ENCODE results near the gene C6orf136. TPM values are rescaled to one million over a fixed set of nuclear protein-coding genes. Genes with fewer than 3 reads are reported as not detected.
"Not testable (repeated sequence)": the region's sequence is repeated elsewhere in the genome, so short reads cannot be mapped to it uniquely, and the experiment has no call there.

Gene C6orf136
- total RNA-seq, 1 donor from 2014 or later, result 4.6 TPM

DNA sequence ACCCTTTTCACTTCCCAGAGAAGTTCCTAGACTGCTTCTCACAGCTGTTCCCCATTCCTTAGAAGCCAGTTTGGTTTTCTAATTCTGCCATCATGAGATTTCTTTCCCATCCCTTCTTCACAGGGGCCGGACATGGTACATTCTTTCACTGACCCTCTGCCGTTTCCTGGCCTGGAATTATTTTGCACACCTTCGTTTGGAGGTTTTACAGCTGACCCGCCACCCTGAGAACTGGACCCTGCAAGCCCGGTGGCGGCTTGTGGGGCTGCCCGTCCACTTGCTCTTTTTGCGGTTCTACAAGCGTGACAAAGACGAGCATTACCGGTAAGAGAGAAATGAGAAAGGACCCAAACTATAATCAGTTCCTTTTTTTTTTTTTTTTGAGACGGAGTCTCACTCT, 4.2 kb downstream of the C6orf136 start:
- no peak for DNase-seq (ENCODE audit: low read depth)
- no peak for TF ChIP-seq CTCF (conservative IDR thresholded peaks at IDR 0.05; ENCODE audit: low read depth, low read length)

DNA sequence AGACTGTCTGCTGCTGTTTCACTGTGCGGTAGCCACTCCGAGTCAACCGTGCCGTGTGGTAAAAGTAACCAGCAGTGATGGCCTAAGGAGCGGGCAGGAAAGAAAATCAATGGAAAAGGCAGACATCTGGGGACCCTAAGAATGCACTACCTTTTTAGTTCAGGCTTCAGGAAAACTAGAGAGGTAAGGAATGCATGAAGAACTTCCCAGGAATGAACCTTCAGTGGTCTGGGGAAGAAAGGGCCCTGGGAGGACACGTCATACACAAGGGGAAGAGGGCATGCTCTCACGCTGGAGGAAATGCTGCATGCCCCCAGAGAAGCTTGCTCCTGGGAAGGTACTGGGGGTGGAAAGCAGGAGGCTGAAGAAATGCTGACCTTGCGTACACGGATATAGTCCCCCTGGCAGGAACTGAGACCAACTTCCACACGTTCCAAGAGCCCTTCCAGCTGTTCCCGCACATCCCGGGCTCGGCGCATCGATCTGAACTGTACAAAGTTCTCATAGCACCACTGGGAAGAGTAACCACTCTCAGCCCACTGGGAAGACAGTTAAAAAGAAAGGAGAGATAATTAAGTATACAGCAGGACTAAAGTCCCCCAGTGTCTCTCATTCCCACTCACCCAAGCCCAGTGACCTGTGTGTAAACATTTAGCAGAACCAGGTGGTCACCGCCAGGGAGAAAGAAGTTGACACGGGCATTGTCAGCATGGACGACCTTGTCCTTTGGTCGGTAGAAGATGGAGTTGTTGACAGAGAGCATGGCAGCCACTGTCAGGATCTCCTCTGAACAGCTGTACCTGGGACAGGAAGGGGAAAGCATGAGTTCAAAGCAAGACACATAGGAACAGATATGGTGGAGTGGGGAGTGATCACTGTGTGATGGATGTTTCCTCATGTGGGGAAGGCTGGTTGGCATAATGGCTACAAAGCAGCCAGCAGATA, 8.1 kb downstream of the C6orf136 start:
- DNase-seq (ENCODE audit: low read depth), result no peak
- H3K4me3 ChIP-seq (ENCODE audit: low read depth, low read length), result no peak overlapping the region
- TF ChIP-seq CTCF (conservative IDR thresholded peaks at IDR 0.05; ENCODE audit: low read depth, low read length), result no peak

More for the DNA sequence above, 4.2 kb downstream of the C6orf136 start:
- H3K4me3 ChIP-seq (ENCODE audit: low read depth, low read length), result no peak overlapping the region

DNA sequence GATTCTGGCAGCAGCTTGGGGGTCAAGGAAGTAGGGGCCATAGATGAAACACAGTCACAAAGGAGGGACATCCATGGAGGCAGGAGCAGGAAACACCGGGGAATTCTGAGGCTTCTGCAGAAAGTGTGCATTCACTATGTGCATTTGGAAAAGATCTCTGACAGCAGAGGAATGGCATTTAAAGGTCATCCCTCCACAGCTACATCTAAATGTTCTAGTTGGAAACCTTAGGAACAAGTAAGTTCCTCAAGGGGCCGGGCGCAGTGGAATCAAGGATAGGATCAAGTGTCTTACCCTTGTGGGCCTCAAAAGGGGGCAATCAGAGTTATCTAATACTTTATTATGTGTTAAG, 8.8 kb downstream of the C6orf136 start:
- no peak overlapping the region for H3K4me3 ChIP-seq (ENCODE audit: low read depth, low read length)
- DNase-seq (ENCODE audit: low read depth), result no peak
- TF ChIP-seq CTCF (conservative IDR thresholded peaks at IDR 0.05; ENCODE audit: low read depth, low read length), result no peak

DNA sequence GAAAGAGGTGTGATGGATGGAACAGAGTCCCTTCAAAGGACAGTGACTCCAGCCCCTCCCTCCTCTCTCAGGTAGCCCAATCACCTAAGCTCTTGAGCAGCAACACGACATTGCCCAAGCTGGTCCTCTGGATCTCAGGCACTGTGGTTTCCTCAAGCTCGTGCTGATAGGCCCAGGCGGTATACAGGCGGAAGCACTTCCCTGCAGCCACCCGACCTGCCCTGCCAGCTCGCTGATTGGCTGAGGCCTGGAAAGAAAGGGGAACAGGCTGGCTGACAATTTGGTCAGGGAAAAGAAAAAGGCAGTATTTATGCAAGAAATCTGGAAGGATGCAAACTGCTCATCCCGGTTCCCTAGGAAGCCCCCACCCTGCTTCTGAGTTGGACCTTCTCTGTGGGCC, 9.6 kb downstream of the C6orf136 start:
- DNase-seq (ENCODE audit: low read depth), result no peak
- TF ChIP-seq CTCF (conservative IDR thresholded peaks at IDR 0.05; ENCODE audit: low read depth, low read length), result no peak
- H3K4me3 ChIP-seq (ENCODE audit: low read depth, low read length), result no peak overlapping the region

DNA sequence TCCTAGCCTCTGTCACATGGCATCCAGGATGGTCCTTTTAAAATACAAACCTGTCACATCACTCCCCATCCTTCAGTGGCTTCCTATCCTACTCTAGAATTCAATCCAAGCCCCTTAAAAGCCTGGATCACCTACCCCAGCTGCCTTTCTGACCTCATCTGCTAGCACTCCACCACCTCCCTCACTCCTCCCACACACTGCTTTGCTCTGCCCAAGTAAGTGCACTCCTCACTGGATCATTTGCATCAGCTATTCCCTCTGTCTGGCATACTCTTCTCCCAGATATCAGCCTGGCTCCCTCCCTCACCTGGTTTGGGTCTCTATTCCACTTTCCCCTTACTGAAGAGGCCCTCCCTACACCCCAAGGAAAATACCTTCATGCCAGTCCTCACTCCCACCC, 10.5 kb downstream of the C6orf136 start:
- no peak for DNase-seq (ENCODE audit: low read depth)
- TF ChIP-seq CTCF (conservative IDR thresholded peaks at IDR 0.05; ENCODE audit: low read depth, low read length), result no peak

DNA sequence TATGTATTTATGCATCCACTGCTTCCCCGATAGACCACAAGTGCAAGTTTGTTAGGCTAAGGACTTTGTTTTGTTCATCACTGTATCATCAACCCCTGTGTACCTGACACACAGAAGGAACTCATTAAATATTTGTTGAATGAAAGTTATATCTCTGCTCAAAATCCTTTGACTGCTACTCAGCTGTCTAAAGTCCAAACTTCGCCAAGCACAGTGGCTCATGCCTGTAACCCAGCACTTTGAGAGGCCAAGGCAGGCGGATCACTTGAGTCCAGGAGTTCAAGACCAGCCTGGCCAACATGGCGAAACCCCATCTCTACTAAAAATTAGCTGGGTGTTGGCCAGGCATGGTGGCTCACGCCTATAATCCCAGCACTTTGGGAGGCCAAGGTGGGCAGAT, 11.0 kb downstream of the C6orf136 start:
- not testable (repeated sequence) for DNase-seq (ENCODE audit: low read depth); H3K4me3 ChIP-seq (ENCODE audit: low read depth, low read length)

More for the DNA sequence above, 10.5 kb downstream of the C6orf136 start:
- H3K4me3 ChIP-seq (ENCODE audit: low read depth, low read length), result no peak overlapping the region

DNA sequence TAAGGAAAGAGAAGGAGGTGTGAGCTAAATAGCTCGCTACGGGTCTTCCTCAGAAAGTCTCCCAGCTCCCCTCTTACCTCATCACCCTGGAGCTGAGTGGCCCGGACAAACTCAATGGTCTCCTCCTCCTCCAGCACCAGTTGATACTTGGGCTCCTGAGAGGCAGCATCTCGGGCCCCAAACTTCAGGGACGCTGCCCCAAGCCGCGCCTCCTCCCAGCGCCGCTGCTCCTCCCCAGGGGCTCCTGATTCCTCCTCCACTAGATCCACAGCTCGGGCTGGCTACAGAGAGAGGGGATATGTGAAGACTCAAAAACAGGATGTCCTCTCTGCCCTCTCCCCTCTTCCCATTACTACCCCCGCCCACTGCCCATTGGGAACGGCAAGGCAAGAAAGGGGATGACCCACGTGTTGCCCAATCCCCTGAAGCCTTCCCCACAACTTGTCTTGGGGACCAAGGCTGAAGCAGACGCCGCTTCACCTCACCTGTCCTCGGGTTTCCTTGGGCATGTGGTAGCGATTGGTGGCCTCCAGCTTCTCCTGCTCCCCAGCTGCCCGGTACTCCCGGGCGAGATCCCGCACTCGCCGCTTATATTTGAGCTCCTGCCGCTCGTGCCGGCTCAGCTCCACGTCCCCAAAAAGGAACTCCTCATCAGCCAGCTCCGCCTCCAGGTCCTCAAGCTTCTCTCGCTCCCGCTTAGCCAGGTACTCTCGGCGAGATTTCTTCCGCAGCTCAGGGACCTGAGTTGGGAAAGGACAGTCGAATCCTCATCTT, 18.2 kb downstream of the C6orf136 start:
- no peak overlapping the region for H3K4me3 ChIP-seq (ENCODE audit: low read depth, low read length)
- DNase-seq (ENCODE audit: low read depth), result no peak
- no peak for TF ChIP-seq CTCF (conservative IDR thresholded peaks at IDR 0.05; ENCODE audit: low read depth, low read length)

GRCh38 chr6:30666300-30666699, 19.4 kb downstream of the C6orf136 start:
- not testable (repeated sequence) for H3K4me3 ChIP-seq (ENCODE audit: low read depth, low read length); DNase-seq (ENCODE audit: low read depth)

Data from epithelial cell of proximal tubule (primary cell).